ENCODE results near the gene ERBB2. TPM values are rescaled to one million over a fixed set of nuclear protein-coding genes. Genes with fewer than 3 reads are reported as not detected.

Gene ERBB2
- total RNA-seq, 4 donors from 2014 or later, result 144 to 192 (median 173) TPM

- no peaks in the 10 kb centered on the region for H3K27me3 ChIP-seq
- H3K27ac ChIP-seq, result no peak overlapping the region
- DNase-seq (ENCODE audit: low spot score in 2 of 2), result no peak
- H3K4me1 ChIP-seq, result peaks cover 17% of the 10 kb centered on the region
- H3K36me3 ChIP-seq, result peaks cover 47% of the 10 kb centered on the region
- H3K4me3 ChIP-seq, result no peak overlapping the region
- 98% methylated on average over 7 of the region's 9 CpGs for WGBS
- no peaks in the 10 kb centered on the region for H3K9me3 ChIP-seq
- no peak for TF ChIP-seq EP300 (IDR thresholded peaks at IDR 0.05)
Measured at GRCh38 chr17:39726617-39727016, 26.8 kb downstream of the ERBB2 start.

- 77% methylated on average over 8 of the region's 10 CpGs for WGBS
- H3K27me3 ChIP-seq, result no peaks in the 10 kb centered on the region
- H3K27ac ChIP-seq, result no peak overlapping the region
- no peaks in the 10 kb centered on the region for H3K9me3 ChIP-seq
- no peak overlapping the region for H3K4me3 ChIP-seq
- peaks cover 43% of the 10 kb centered on the region for H3K36me3 ChIP-seq
- peaks cover 17% of the 10 kb centered on the region for H3K4me1 ChIP-seq
- no peak for DNase-seq (ENCODE audit: low spot score in 2 of 2)
- no peak for TF ChIP-seq CTCF (IDR thresholded peaks at IDR 0.05)
- no peak for TF ChIP-seq POLR2A (IDR thresholded peaks at IDR 0.05)
- no peak for TF ChIP-seq POLR2AphosphoS5 (IDR thresholded peaks at IDR 0.05)
- no peak for TF ChIP-seq EP300 (IDR thresholded peaks at IDR 0.05)
Measured at GRCh38 chr17:39727556-39727955, 27.7 kb downstream of the ERBB2 start.

- no peak for DNase-seq (ENCODE audit: low spot score in 2 of 2)
- TF ChIP-seq POLR2AphosphoS5 (IDR thresholded peaks at IDR 0.05) (no peak), EP300 (IDR thresholded peaks at IDR 0.05) (no peak), POLR2A (IDR thresholded peaks at IDR 0.05) (no peak), CTCF (IDR thresholded peaks at IDR 0.05) (no peak)
- peaks cover 10% of the 10 kb centered on the region for H3K4me1 ChIP-seq
- H3K4me3 ChIP-seq, result peak overlapping the region; percentile 85
- peak overlapping the region; percentile 91 for H3K27ac ChIP-seq
- H3K9me3 ChIP-seq, result no peaks in the 10 kb centered on the region
- H3K36me3 ChIP-seq, result peaks cover 42% of the 10 kb centered on the region
- no peaks in the 10 kb centered on the region for H3K27me3 ChIP-seq
- WGBS, result 62% methylated on average over 6 of the region's 6 CpGs
Measured at GRCh38 chr17:39729280-39729851, 29.5 kb downstream of the ERBB2 start.

GRCh38 chr17:39730095-39730921 is 30.4 kb downstream of the ERBB2 start, which contains the start of gene MIEN1:
Gene MIEN1 (minus strand): TSS chr17:39730532. CDS start chr17:39730495, 37 bp downstream.
- peaks cover 10% of the 10 kb centered on the region for H3K4me1 ChIP-seq
- no peaks in the 10 kb centered on the region for H3K9me3 ChIP-seq
- 2% methylated on average over 14 of the region's 65 CpGs for WGBS
- peak within 1 kb of the TSS; percentile 85 for H3K4me3 ChIP-seq
- no peaks in the 10 kb centered on the region for H3K27me3 ChIP-seq
- no peak for TF ChIP-seq EP300 (IDR thresholded peaks at IDR 0.05)
- peak in 1 of 2 donors; percentile 63 for TF ChIP-seq POLR2A (IDR thresholded peaks at IDR 0.05)
- TF ChIP-seq CTCF (IDR thresholded peaks at IDR 0.05), result peak; percentile 81 to 96
- TF ChIP-seq POLR2AphosphoS5 (IDR thresholded peaks at IDR 0.05), result peak in 2 of 3 donors; percentile 68 to 87
- H3K27ac ChIP-seq, result peak within 1 kb of the TSS; percentile 91
- H3K36me3 ChIP-seq, result peaks cover 32% of the 10 kb centered on the region
- peak; percentile 94 to 97 for DNase-seq (ENCODE audit: low spot score in 2 of 2)

- DNase-seq (ENCODE audit: low spot score in 2 of 2), result no peak
- TF ChIP-seq POLR2A (IDR thresholded peaks at IDR 0.05), result no peak
- TF ChIP-seq EP300 (IDR thresholded peaks at IDR 0.05), result no peak
- TF ChIP-seq CTCF (IDR thresholded peaks at IDR 0.05), result no peak
- TF ChIP-seq POLR2AphosphoS5 (IDR thresholded peaks at IDR 0.05), result no peak
- Histone ChIP-seq H3K36me3 (peaks cover 12% of the 10 kb centered on the region), H3K9me3 (no peaks in the 10 kb centered on the region), H3K4me1 (peaks cover 16% of the 10 kb centered on the region), H3K27me3 (peaks cover 6% of the 10 kb centered on the region), H3K4me3 (no peak overlapping the region), H3K27ac (no peak overlapping the region)
- 91% methylated on average over 3 of the region's 3 CpGs for WGBS
Measured at GRCh38 chr17:39732586-39732985, 32.7 kb downstream of the ERBB2 start.

Measured in suprapubic skin (tissue), 4 donors.